ENCODE data around the gene C9orf50. TPM values are rescaled to one million over a fixed set of nuclear protein-coding genes. Genes with fewer than 3 reads are reported as not detected.

The C9orf50 gene
- total and polyA plus RNA-seq, 2 experiments from 2014 or later, result not detected

DNA sequence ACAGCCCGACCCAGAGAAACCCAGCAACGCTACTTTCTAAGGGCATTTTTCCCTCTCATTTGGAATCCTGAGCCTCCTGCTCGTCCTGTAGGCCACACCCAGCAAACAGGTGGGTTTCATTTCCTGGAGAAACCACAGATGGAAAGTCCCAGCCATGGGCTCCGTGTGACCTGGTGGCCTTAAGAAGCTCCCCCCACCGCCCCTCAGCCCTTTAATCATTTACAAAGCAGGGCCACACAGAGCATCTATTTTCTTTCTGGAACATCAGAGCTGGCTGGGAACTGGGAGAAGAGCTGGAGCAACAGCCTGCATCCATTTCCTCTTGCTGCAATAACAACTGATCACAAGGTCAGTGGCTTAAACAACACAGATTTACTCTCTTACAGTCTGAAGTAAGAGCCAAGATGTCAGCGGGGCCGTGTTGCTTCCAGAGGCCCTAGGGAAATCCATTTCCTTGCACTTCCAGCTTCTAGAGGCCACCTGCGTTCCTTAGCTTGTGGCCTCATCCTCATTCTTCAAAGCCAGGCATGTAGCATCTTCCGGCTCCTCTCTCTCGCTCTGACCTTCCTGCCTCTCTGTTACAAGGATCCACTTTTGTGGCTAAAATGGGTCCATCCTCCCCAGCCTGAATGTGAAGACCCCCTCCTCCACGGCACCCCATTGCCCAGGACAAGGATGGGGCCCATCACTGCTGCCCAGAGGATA lies 40.5 kb downstream of the C9orf50 start (continued):
- TF ChIP-seq REST (IDR thresholded peaks at IDR 0.05; ENCODE audit: unreplicated experiment) (no peak), POLR2AphosphoS5 (IDR thresholded peaks at IDR 0.05; ENCODE audit: low read depth) (no peak), ZNF114 (CRISPR knock-in tag; IDR thresholded peaks at IDR 0.05) (no peak), NANOG (IDR thresholded peaks at IDR 0.05; ENCODE audit: borderline replicate concordance) (no peak), JUNB (IDR thresholded peaks at IDR 0.05; ENCODE audit: unreplicated experiment) (no peak)

GRCh38 chr9:129579294-129579693 lies 41.6 kb downstream of the C9orf50 start:
- Histone ChIP-seq H3K79me2 (replicated peaks; ENCODE audit: insufficient read depth) (no peaks in the 10 kb centered on the region), H3F3A (replicated peaks; ENCODE audit: low read depth) (no peaks in the 10 kb centered on the region), H4K20me1 (replicated peaks; ENCODE audit: insufficient read depth) (no peaks in the 10 kb centered on the region), H3K9me2 (ENCODE audit: insufficient read depth) (no peaks in the 10 kb centered on the region), H3K27ac (ENCODE audit: low read depth) (no peak overlapping the region), H3K4me2 (no peak overlapping the region), H3K4me3 (no peak overlapping the region), H3K27me3 (ENCODE audit: insufficient read depth) (no peaks in the 10 kb centered on the region), H3K36me3 (ENCODE audit: insufficient read depth) (no peaks in the 10 kb centered on the region), H3K4me1 (ENCODE audit: insufficient read depth) (no peaks in the 10 kb centered on the region), H2AFZ (no peak overlapping the region)
- Mint-ChIP-seq H3K27ac (no peak overlapping the region), H3K9me3 (peaks cover 3% of the 10 kb centered on the region; the same call in 1 of the 3 replicates), H3K4me3 (no peak overlapping the region; the same call in 2 of the 3 replicates), H3K27me3 (ENCODE audit: insufficient read depth, low read depth, poor library complexity) (peaks cover 9% of the 10 kb centered on the region), H3K4me1 (peaks cover 11% of the 10 kb centered on the region; the same call in 2 of the 3 replicates), H3K36me3 (ENCODE audit: low read depth) (no peaks in the 10 kb centered on the region; the same call in 2 of the 3 replicates)
- ATAC-seq (no peak), DNase-seq (ENCODE audit: low spot score) (no peak)
- TF ChIP-seq ZNF114 (CRISPR knock-in tag; IDR thresholded peaks at IDR 0.05) (no peak), CTCF (conservative IDR thresholded peaks at IDR 0.05; ENCODE audit: low read depth in 2 of 2) (no peak), JUNB (IDR thresholded peaks at IDR 0.05; ENCODE audit: unreplicated experiment) (no peak), REST (IDR thresholded peaks at IDR 0.05; ENCODE audit: unreplicated experiment) (no peak), ZNF331 (CRISPR knock-in tag; IDR thresholded peaks at IDR 0.05; ENCODE audit: low read depth) (no peak), NANOG (IDR thresholded peaks at IDR 0.05; ENCODE audit: borderline replicate concordance) (no peak), EZH2phosphoT487 (IDR thresholded peaks at IDR 0.05; ENCODE audit: unreplicated experiment) (no peak)

All from GM23338 (cell line).